Esophagus muscularis mucosa (tissue), 4 donors: ENCODE results near the gene SV2C. TPM values are rescaled to one million over a fixed set of nuclear protein-coding genes. Genes with fewer than 3 reads are reported as not detected.

Experiments
- DNase-seq: peaks from one replicate; pipeline ENCODE4 v3.0.0-alpha.2; 2017; ENCODE audit errors: extremely low spot score
- H3K27ac ChIP-seq, 4 donors: fragments of 200-600 bp; sonication (generic); replicated peaks in 1 of 4; 1 replicate in 3 of 4; 2 replicates in 1 of 4; pipeline ENCODE4 v1.5.1; 2016 to 2019; ENCODE audit warnings: mild to moderate bottlenecking in 1 of 4
- H3K27me3 ChIP-seq, 4 donors: fragments of 200-600 bp; sonication (generic); one replicate each; pipeline versions ENCODE4 v1.5.1 to v1.6.0; 2016 to 2019
- H3K36me3 ChIP-seq, 4 donors: fragments of 200-600 bp; sonication (generic); one replicate each; pipeline ENCODE4 v1.5.1; 2016 to 2019
- H3K4me1 ChIP-seq, 4 donors: fragments of 200-600 bp; sonication (generic); one replicate each; pipeline ENCODE4 v1.5.1; 2016 to 2019
- H3K4me3 ChIP-seq, 4 donors: fragments of 200-600 bp; sonication (generic); 1 replicate in 2 of 4; 2 replicates in 2 of 4; pipeline ENCODE4 v1.5.1; 2016 to 2019; ENCODE audit warnings: mild to moderate bottlenecking in 4 of 4, moderate library complexity in 1 of 4
- H3K9me3 ChIP-seq, 4 donors: fragments of 200-600 bp; sonication (generic); 1 replicate in 3 of 4; 2 replicates in 1 of 4; pipeline ENCODE4 v1.5.1; 2016 to 2019
- EP300 ChIP-seq: sonication (generic); formaldehyde crosslinking; IDR thresholded peaks from one replicate; pipeline ENCODE4 v1.6.1; 2017; ENCODE audit warnings: antibody characterized with exemption
- POLR2A ChIP-seq: fragments of 450-650 bp; IDR thresholded peaks from one replicate; pipeline ENCODE4 v1.6.1; 2017; ENCODE audit warnings: antibody characterized with exemption, moderate library complexity, mild to moderate bottlenecking, low read depth
- POLR2AphosphoS5 ChIP-seq, 2 donors: sonication (generic); formaldehyde crosslinking; IDR thresholded peaks; one replicate each; pipeline ENCODE4 v1.6.1; 2017; ENCODE audit warnings: antibody characterized with exemption in 2 of 2
- WGBS: methylation state at CpG from one replicate; pipeline ENCODE4 v1.1.5; 2018; 5-methylcytosine and 5-hydroxymethylcytosine counted together
- intact Hi-C: fragments of 100-400 bp; cut with DNase I; formaldehyde crosslinking; loops from one replicate; pipeline ENCODE4 v1.15.1; 2023
- total RNA-seq, 4 donors: library from RNA; depleted of rRNA; stranded (reverse); fragments of >200 nt; gene quantifications; one replicate each; pipeline versions ENCODE4 v1.1.0 to v1.2.1, GENCODE V29; 2016
- TF ChIP-seq, protein P1 (sequence below), 3 experiments: fragments of 200-600 bp in 2 of 3; fragments of 450-650 bp in 1 of 3; sonication (generic) in 2 of 3; IDR thresholded peaks; one replicate each; pipeline ENCODE4 v1.5.1; 2017 to 2019; ENCODE audit warnings: antibody characterized with exemption in 3 of 3, mild to moderate bottlenecking in 2 of 3, moderate library complexity in 1 of 3

SV2C gene
- total RNA-seq, 4 donors from 2014 or later, result 0.23 to 0.99 (median 0.47) TPM

DNA sequence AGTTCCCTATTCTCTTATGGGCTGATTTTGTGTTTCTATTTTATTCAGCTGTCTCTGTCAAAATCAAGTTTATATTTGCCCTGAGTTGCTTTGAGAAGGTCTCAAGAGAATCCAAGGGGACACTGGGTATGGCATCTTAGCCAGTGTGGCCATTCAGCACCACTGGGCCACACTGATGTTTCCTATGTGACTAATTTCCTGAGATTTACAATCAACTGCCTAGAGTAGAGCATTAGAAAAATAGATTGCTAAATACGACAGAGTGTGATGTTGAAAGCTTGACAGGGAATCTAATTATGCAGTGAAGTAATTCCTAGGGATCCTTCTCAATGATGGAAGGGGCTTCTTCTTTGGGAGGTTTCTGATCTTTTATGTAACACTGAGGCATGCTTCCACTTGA, 141.7 kb downstream of the SV2C start:
- intact Hi-C loops, result no loop called here
- Histone ChIP-seq H3K27me3 (peaks cover 0 to 3% (median 0%) of the 10 kb centered on the region in 4 donors), H3K9me3 (no peaks in the 10 kb centered on the region), H3K36me3 (no peaks in the 10 kb centered on the region), H3K4me1 (no peaks in the 10 kb centered on the region), H3K4me3 (no peak overlapping the region), H3K27ac (no peak overlapping the region)
- no peak for DNase-seq
- 55% methylated on average over 1 of the region's 1 CpG for WGBS
- TF ChIP-seq POLR2A (no peak), POLR2AphosphoS5 (IDR thresholded peaks at IDR 0.05) (no peak), EP300 (no peak)
- TF ChIP-seq, protein P1, sequence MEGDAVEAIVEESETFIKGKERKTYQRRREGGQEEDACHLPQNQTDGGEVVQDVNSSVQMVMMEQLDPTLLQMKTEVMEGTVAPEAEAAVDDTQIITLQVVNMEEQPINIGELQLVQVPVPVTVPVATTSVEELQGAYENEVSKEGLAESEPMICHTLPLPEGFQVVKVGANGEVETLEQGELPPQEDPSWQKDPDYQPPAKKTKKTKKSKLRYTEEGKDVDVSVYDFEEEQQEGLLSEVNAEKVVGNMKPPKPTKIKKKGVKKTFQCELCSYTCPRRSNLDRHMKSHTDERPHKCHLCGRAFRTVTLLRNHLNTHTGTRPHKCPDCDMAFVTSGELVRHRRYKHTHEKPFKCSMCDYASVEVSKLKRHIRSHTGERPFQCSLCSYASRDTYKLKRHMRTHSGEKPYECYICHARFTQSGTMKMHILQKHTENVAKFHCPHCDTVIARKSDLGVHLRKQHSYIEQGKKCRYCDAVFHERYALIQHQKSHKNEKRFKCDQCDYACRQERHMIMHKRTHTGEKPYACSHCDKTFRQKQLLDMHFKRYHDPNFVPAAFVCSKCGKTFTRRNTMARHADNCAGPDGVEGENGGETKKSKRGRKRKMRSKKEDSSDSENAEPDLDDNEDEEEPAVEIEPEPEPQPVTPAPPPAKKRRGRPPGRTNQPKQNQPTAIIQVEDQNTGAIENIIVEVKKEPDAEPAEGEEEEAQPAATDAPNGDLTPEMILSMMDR (IDR thresholded peaks at IDR 0.05), result no peak

GRCh38 chr5:76225336-76225735, 142.2 kb downstream of the SV2C start:
- intact Hi-C loops, result no loop called here

GRCh38 chr5:76229900-76230299, 146.7 kb downstream of the SV2C start:
- no peaks in the 10 kb centered on the region for H3K9me3 ChIP-seq
- H3K27ac ChIP-seq, result no peak overlapping the region
- H3K27me3 ChIP-seq, result peaks cover 0 to 3% (median 0%) of the 10 kb centered on the region in 4 donors
- no peak overlapping the region for H3K4me3 ChIP-seq
- 76% methylated on average over 3 of the region's 3 CpGs for WGBS
- TF ChIP-seq, protein P1 (IDR thresholded peaks at IDR 0.05), result no peak
- H3K4me1 ChIP-seq, result no peaks in the 10 kb centered on the region
- no peak for DNase-seq
- no peaks in the 10 kb centered on the region for H3K36me3 ChIP-seq
- intact Hi-C loops, result no loop called here

More at GRCh38 chr5:76225336-76225735, 142.2 kb downstream of the SV2C start:
- no peaks in the 10 kb centered on the region for H3K4me1 ChIP-seq
- no peak for DNase-seq
- no peaks in the 10 kb centered on the region for H3K36me3 ChIP-seq
- H3K9me3 ChIP-seq, result no peaks in the 10 kb centered on the region
- H3K27ac ChIP-seq, result no peak overlapping the region
- WGBS, result 75% methylated on average over 2 of the region's 2 CpGs
- H3K4me3 ChIP-seq, result no peak overlapping the region
- H3K27me3 ChIP-seq, result peaks cover 0 to 3% (median 0%) of the 10 kb centered on the region in 4 donors
- TF ChIP-seq POLR2AphosphoS5 (IDR thresholded peaks at IDR 0.05), result no peak
- TF ChIP-seq POLR2A, result no peak
- no peak for TF ChIP-seq EP300

DNA sequence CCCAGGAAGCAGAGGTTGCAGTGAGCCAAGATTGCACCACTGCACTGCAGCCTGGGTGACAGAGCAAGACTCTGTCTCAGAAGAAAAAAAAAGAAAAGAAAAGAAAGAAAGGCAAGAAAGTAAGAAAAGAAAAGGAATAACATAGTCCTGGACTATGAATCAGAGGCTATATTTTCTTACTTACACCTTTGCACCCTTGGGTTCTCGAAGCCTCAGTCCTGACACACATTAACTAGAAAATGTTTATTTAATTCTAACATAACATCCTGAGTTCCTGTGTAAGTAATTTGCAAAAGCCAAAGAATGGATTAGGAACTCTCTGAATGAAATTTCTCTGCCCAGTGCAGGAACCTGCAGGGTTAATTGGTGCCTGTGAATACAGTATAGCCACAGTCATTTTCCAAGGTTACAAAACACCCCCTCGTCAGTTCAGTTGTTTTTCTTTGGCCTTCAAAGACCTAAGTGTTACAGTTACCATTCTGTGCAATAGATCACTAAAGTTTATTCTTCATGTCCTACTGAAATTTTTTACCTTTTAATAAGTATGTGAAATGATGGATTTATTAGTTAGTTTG, 147.6 kb downstream of the SV2C start:
- H3K36me3 ChIP-seq, result no peaks in the 10 kb centered on the region
- no peak for DNase-seq
- no peak overlapping the region for H3K27ac ChIP-seq
- peaks cover 0 to 3% (median 0%) of the 10 kb centered on the region in 4 donors for H3K27me3 ChIP-seq
- H3K9me3 ChIP-seq, result no peaks in the 10 kb centered on the region
- H3K4me1 ChIP-seq, result no peaks in the 10 kb centered on the region
- H3K4me3 ChIP-seq, result no peak overlapping the region
- no peak for TF ChIP-seq EP300
- TF ChIP-seq POLR2AphosphoS5 (IDR thresholded peaks at IDR 0.05), result no peak
- TF ChIP-seq, protein P1 (IDR thresholded peaks at IDR 0.05), result no peak
- no peak for TF ChIP-seq POLR2A
- intact Hi-C loops, result no loop called here
- 37% methylated on average over 2 of the region's 2 CpGs for WGBS

GRCh38 chr5:76234665-76235064, 151.5 kb downstream of the SV2C start:
- H3K9me3 ChIP-seq, result peaks cover 0 to 4% (median 0%) of the 10 kb centered on the region in 4 donors
- H3K27me3 ChIP-seq, result no peaks in the 10 kb centered on the region
- H3K4me3 ChIP-seq, result no peak overlapping the region
- intact Hi-C loops, result no loop called here
- H3K4me1 ChIP-seq, result no peaks in the 10 kb centered on the region
- H3K27ac ChIP-seq, result no peak overlapping the region
- TF ChIP-seq POLR2A (no peak), POLR2AphosphoS5 (IDR thresholded peaks at IDR 0.05) (no peak), EP300 (no peak)
- TF ChIP-seq, protein P1 (IDR thresholded peaks at IDR 0.05), result no peak
- no peaks in the 10 kb centered on the region for H3K36me3 ChIP-seq
- no peak for DNase-seq
- WGBS, result 60% methylated on average over 4 of the region's 4 CpGs
